Ishikawa (cell line): ENCODE data around the gene COL6A1.

ENCODE experiments used
- CEBPB ChIP-seq: IDR thresholded peaks from 2 replicates; pipeline ENCODE4 v1.6.1; 2012
- CREB1 ChIP-seq: IDR thresholded peaks from 2 replicates; pipeline ENCODE4 v1.6.1; 2012; ENCODE audit warnings: low read depth
- EGR1 ChIP-seq: IDR thresholded peaks from 2 replicates; pipeline ENCODE4 v1.6.1; 2012
- EP300 ChIP-seq: IDR thresholded peaks from 2 replicates; pipeline ENCODE4 v1.6.1; 2012; ENCODE audit warnings: borderline replicate concordance
- FOXM1 ChIP-seq: IDR thresholded peaks from 2 replicates; pipeline ENCODE4 v1.6.1; 2012; ENCODE audit warnings: low read depth, borderline replicate concordance
- NFIC ChIP-seq: IDR thresholded peaks from 2 replicates; pipeline ENCODE4 v1.6.1; 2012
- RAD21 ChIP-seq: IDR thresholded peaks from 2 replicates; pipeline ENCODE4 v1.6.1; 2012; ENCODE audit warnings: low read depth
- TAF1 ChIP-seq: IDR thresholded peaks from 2 replicates; pipeline ENCODE4 v1.6.1; 2012; ENCODE audit warnings: low read depth, mild to moderate bottlenecking
- TCF12 ChIP-seq: IDR thresholded peaks from 2 replicates; pipeline ENCODE4 v1.6.1; 2012; ENCODE audit warnings: low read depth
- TEAD4 ChIP-seq: IDR thresholded peaks from 2 replicates; pipeline ENCODE4 v1.6.1; 2012
- YY1 ChIP-seq: IDR thresholded peaks from 2 replicates; pipeline ENCODE4 v1.6.1; 2012; ENCODE audit warnings: low read depth
- ZBTB7A ChIP-seq: IDR thresholded peaks from 2 replicates; pipeline ENCODE4 v1.6.1; 2012; ENCODE audit warnings: low read depth
- TF ChIP-seq, protein P1 (sequence below): IDR thresholded peaks from 2 replicates; pipeline ENCODE4 v1.6.1; 2012; ENCODE audit warnings: low read depth, mild to moderate bottlenecking
- TF ChIP-seq, protein P2 (sequence below): IDR thresholded peaks from 2 replicates; pipeline ENCODE4 v1.6.1; 2012
- TF ChIP-seq, protein P3 (sequence below): IDR thresholded peaks from 2 replicates; pipeline ENCODE4 v1.6.1; 2012

The COL6A1 gene

DNA sequence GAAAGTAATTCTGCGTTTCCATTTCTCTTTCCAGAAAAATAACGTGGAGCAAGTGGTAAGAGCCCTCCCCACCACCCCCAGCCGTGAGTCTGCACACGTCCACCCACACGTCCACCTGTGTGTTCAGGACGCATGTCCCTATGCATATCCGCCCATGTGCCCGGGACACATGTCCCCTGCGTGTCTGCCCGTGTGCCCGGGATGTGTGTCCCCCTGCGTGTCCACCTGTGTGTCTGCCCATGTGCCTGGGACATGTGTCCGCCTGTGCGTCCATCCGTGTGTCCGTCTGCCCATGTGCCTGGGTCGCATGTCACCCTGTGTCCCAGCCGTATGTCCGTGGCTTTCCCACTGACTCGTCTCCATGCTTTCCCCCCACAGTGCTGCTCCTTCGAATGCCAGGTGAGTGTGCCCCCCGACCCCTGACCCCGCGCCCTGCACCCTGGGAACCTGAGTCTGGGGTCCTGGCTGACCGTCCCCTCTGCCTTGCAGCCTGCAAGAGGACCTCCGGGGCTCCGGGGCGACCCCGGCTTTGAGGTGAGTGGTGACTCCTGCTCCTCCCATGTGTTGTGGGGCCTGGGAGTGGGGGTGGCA is 5.6 kb downstream of the COL6A1 start:
- no peak for TF ChIP-seq CREB1

DNA sequence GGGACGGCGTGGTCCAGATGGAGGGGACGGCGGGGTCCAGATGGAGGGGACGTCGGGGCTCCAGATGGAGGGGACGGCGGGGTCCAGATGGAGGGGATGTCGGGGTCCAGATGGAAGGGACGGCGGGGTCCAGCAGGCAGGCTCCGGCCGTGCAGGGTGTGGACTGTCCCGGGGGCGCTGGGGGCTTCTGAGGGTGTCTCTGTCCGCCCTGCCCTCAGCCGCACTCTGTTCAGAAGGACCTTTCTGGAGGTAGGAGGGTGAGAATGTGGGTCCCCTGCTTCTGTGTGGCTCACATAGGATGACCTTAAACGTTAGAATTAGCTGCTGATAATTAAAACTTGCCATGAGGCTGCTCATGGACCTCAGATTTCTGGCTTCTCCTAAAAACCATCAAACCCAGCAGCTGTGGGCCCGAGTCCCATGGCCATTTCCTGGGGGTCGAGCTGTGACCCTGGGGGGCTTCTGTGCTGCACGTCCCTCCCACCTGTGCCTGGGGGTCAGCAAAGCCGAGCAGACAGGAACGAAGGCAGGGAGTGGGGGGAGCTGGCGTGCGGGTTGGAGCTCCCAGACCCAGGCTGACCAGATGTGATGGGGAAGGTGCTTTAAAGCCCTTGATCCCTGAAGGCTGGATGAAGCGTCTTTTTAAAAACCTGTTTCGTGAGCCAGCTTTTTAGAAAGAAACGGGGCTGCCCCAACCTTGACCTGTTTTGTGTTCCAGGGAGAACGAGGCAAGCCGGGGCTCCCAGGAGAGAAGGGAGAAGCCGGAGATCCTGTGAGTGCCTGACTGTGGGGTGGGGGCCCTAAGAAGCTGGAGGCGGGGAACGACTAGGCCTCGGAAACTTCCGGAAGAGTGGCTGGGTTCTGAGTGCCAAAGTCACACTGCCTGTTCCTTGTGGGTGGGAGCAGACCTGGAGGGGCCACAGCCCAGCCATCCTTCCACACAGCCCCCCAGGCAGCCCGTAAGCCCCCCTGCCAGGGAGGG is 7.1 kb downstream of the COL6A1 start:
- TF ChIP-seq TEAD4 (no peak), EP300 (no peak), RAD21 (no peak), CREB1 (no peak), EGR1 (no peak), ZBTB7A (no peak), NFIC (no peak), YY1 (no peak), TAF1 (no peak)
- TF ChIP-seq, protein P1, sequence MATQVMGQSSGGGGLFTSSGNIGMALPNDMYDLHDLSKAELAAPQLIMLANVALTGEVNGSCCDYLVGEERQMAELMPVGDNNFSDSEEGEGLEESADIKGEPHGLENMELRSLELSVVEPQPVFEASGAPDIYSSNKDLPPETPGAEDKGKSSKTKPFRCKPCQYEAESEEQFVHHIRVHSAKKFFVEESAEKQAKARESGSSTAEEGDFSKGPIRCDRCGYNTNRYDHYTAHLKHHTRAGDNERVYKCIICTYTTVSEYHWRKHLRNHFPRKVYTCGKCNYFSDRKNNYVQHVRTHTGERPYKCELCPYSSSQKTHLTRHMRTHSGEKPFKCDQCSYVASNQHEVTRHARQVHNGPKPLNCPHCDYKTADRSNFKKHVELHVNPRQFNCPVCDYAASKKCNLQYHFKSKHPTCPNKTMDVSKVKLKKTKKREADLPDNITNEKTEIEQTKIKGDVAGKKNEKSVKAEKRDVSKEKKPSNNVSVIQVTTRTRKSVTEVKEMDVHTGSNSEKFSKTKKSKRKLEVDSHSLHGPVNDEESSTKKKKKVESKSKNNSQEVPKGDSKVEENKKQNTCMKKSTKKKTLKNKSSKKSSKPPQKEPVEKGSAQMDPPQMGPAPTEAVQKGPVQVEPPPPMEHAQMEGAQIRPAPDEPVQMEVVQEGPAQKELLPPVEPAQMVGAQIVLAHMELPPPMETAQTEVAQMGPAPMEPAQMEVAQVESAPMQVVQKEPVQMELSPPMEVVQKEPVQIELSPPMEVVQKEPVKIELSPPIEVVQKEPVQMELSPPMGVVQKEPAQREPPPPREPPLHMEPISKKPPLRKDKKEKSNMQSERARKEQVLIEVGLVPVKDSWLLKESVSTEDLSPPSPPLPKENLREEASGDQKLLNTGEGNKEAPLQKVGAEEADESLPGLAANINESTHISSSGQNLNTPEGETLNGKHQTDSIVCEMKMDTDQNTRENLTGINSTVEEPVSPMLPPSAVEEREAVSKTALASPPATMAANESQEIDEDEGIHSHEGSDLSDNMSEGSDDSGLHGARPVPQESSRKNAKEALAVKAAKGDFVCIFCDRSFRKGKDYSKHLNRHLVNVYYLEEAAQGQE, result no peak

DNA sequence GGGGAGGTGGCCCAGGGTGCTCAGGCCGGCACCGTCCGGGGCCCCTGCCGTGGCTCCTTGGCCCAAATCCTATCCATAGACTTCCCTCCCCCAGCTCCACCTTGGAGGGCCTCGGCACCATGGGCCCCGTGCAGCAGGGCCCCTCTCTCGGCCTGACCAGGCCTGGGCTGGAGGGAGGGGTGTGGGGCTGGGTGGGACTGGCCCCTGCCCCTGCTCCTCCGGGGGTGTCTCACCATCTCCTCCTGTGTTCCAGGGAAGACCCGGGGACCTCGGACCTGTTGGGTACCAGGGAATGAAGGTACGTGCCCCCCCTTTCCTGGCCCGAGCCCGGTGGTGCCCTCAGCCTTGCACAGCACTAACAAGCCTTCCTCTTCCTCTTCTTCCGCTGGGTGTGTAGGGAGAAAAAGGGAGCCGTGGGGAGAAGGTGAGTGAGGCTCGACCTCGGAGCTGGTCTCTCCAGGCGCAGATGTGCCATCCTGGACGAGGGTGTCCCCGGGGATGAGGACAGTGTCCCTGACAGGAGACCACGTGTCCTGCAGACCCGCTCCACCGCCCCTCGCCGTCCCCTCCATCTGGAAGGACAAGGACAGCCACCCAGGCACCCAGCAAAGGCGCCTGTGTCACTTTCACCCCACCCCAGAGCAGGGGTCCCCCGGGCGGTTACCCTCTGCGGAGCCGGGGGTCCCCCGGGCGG is 7.9 kb downstream of the COL6A1 start:
- TF ChIP-seq NFIC (no peak), YY1 (no peak), TAF1 (no peak), TEAD4 (no peak), CEBPB (no peak), TCF12 (no peak), EGR1 (no peak), RAD21 (no peak), EP300 (no peak), ZBTB7A (no peak), FOXM1 (no peak), CREB1 (no peak)
- TF ChIP-seq, protein P1, result no peak
- TF ChIP-seq, protein P2, sequence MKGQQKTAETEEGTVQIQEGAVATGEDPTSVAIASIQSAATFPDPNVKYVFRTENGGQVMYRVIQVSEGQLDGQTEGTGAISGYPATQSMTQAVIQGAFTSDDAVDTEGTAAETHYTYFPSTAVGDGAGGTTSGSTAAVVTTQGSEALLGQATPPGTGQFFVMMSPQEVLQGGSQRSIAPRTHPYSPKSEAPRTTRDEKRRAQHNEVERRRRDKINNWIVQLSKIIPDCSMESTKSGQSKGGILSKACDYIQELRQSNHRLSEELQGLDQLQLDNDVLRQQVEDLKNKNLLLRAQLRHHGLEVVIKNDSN, result no peak
- TF ChIP-seq, protein P3, sequence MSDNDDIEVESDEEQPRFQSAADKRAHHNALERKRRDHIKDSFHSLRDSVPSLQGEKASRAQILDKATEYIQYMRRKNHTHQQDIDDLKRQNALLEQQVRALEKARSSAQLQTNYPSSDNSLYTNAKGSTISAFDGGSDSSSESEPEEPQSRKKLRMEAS, result no peak

DNA sequence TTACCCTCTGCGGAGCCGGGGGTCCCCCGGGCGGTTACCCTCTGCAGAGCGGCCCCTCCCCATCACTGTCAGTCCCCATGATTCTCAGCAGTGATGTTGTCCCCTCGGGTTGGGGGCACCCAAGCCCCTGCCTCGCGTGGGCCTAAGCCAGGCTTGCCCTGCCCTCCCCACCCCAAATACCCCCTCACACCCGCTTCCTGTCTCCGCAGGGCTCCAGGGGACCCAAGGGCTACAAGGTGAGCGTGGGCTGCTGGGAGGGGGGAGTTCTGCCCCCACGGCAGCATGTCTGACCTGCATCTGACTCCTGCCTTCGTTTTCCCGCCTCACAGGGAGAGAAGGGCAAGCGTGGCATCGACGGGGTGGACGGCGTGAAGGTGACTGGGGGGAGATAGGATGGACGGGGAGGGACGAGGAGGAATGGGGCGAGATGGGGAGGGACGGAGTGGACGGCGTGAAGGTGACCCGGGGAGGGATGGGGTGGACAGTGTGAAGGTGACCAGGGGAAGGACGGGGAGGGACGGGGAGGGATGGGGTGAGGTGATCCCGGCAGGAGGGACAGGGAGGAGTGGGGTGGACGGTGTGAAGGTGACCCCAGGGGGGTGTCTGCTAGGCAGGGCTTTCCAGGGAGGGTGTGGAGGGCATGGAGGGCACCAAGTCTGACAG is 8.6 kb downstream of the COL6A1 start:
- no peak for TF ChIP-seq YY1
- TF ChIP-seq RAD21, result no peak
- TF ChIP-seq TAF1, result no peak
- TF ChIP-seq, protein P3, result no peak
- TF ChIP-seq, protein P2, result no peak
- TF ChIP-seq NFIC, result no peak
- TF ChIP-seq CEBPB, result no peak
- TF ChIP-seq TEAD4, result no peak
- TF ChIP-seq EGR1, result no peak
- TF ChIP-seq FOXM1, result no peak
- no peak for TF ChIP-seq ZBTB7A
- TF ChIP-seq, protein P1, result no peak
- TF ChIP-seq EP300, result no peak
- no peak for TF ChIP-seq TCF12
- TF ChIP-seq CREB1, result no peak
